ENCODE measurements around the gene EIF4EBP2. TPM values are rescaled to one million over a fixed set of nuclear protein-coding genes. Genes with fewer than 3 reads are reported as not detected.

EIF4EBP2 gene
- total and polyA plus RNA-seq, 2 donors from 2014 or later = 35.8 to 66.6 TPM

- intact Hi-C loops (cut with DNase I) = no loop called here
- FAIRE-seq (peak; percentile 30), DNase-seq (peak in 4 of 5 donors; percentile 64 to 90 (median 74))
- TF ChIP-seq CTCF (IDR thresholded peaks at IDR 0.05; ENCODE audit: borderline replicate concordance, extremely low read depth, insufficient read depth) = peak; percentile 27
- H3K9me3 ChIP-seq (ENCODE audit: control insufficient read depth in 2 of 3, insufficient read depth in 1 of 3, low read length in 3 of 3) = no peaks in the 10 kb centered on the region
- peaks cover 3 to 14% (median 4%) of the 10 kb centered on the region in 3 donors for H3K4me1 ChIP-seq (ENCODE audit: control insufficient read depth in 2 of 3, insufficient read depth in 2 of 3, low read depth in 1 of 3, low read length in 3 of 3)
- H3K9ac ChIP-seq (ENCODE audit: low read length in 3 of 3) = no peak overlapping the region
- no peaks in the 10 kb centered on the region for H3K27me3 ChIP-seq (ENCODE audit: control insufficient read depth, insufficient read depth, low read length)
- no peak overlapping the region for H3K4me3 ChIP-seq (ENCODE audit: low read length in 3 of 3)
- H3K27ac ChIP-seq (ENCODE audit: low read depth in 2 of 2, low read length in 2 of 2) = peak overlapping the region; percentile 44 to 87
- H3K36me3 ChIP-seq (ENCODE audit: control insufficient read depth in 2 of 3, insufficient read depth in 3 of 3, low read length in 3 of 3) = peaks cover 0 to 27% (median 6%) of the 10 kb centered on the region in 3 donors
Measured at GRCh38 chr10:70430493-70431445, 26.8 kb downstream of the EIF4EBP2 start.

- Histone ChIP-seq H3K4me3 (ENCODE audit: low read length in 3 of 3) (no peak overlapping the region), H3K4me1 (ENCODE audit: control insufficient read depth in 2 of 3, insufficient read depth in 2 of 3, low read depth in 1 of 3, low read length in 3 of 3) (peaks cover 3 to 14% (median 4%) of the 10 kb centered on the region in 3 donors), H3K9ac (ENCODE audit: low read length in 3 of 3) (no peak overlapping the region), H3K27ac (ENCODE audit: low read depth in 2 of 2, low read length in 2 of 2) (no peak overlapping the region), H3K9me3 (ENCODE audit: control insufficient read depth in 2 of 3, insufficient read depth in 1 of 3, low read length in 3 of 3) (no peaks in the 10 kb centered on the region), H3K27me3 (ENCODE audit: control insufficient read depth, insufficient read depth, low read length) (no peaks in the 10 kb centered on the region), H3K36me3 (ENCODE audit: control insufficient read depth in 2 of 3, insufficient read depth in 3 of 3, low read length in 3 of 3) (peaks cover 0 to 20% (median 2%) of the 10 kb centered on the region in 3 donors)
- FAIRE-seq = no peak
- no peak for DNase-seq
- no peak for TF ChIP-seq CTCF (IDR thresholded peaks at IDR 0.05; ENCODE audit: borderline replicate concordance, extremely low read depth, insufficient read depth)
- intact Hi-C loops (cut with DNase I) = no loop called here
Measured at GRCh38 chr10:70432101-70432500, 28.2 kb downstream of the EIF4EBP2 start.

- FAIRE-seq (no peak), DNase-seq (no peak)
- no peak overlapping the region for H3K9ac ChIP-seq (ENCODE audit: low read length in 3 of 3)
- H3K9me3 ChIP-seq (ENCODE audit: control insufficient read depth in 2 of 3, insufficient read depth in 1 of 3, low read length in 3 of 3) = no peaks in the 10 kb centered on the region
- peaks cover 3 to 14% (median 4%) of the 10 kb centered on the region in 3 donors for H3K4me1 ChIP-seq (ENCODE audit: control insufficient read depth in 2 of 3, insufficient read depth in 2 of 3, low read depth in 1 of 3, low read length in 3 of 3)
- no peak for TF ChIP-seq CTCF (IDR thresholded peaks at IDR 0.05; ENCODE audit: borderline replicate concordance, extremely low read depth, insufficient read depth)
- no peak overlapping the region for H3K27ac ChIP-seq (ENCODE audit: low read depth in 2 of 2, low read length in 2 of 2)
- peaks cover 0 to 14% (median 2%) of the 10 kb centered on the region in 3 donors for H3K36me3 ChIP-seq (ENCODE audit: control insufficient read depth in 2 of 3, insufficient read depth in 3 of 3, low read length in 3 of 3)
- H3K27me3 ChIP-seq (ENCODE audit: control insufficient read depth, insufficient read depth, low read length) = no peaks in the 10 kb centered on the region
- intact Hi-C loops (cut with DNase I) = no loop called here
- H3K4me3 ChIP-seq (ENCODE audit: low read length in 3 of 3) = no peak overlapping the region
Measured at GRCh38 chr10:70432561-70433263, 28.8 kb downstream of the EIF4EBP2 start.
